CD14-positive monocyte (primary cell): ENCODE data around the gene IL12A. TPM values are rescaled to one million over a fixed set of nuclear protein-coding genes. Genes with fewer than 3 reads are reported as not detected.

ENCODE experiments used
- DNase-seq, 3 donors: peaks; one replicate each; pipeline ENCODE4 v3.0.0-alpha.2; 2011 to 2022
- H2AFZ ChIP-seq: 2 replicates; pipeline ENCODE4 v1.6.0; 2012; ENCODE audit warnings: mild to moderate bottlenecking, low read depth, low read length, inconsistent platforms; ENCODE audit not compliant: insufficient read depth, poor library complexity, severe bottlenecking
- H3K27ac ChIP-seq, 2 donors: 1 replicate in 1 of 2; 2 replicates in 1 of 2; pipeline ENCODE4 v1.5.1; 2012 to 2013; ENCODE audit warnings: low read length in 2 of 2, control low read depth in 1 of 2, inconsistent platforms in 1 of 2, low read depth in 1 of 2, mild to moderate bottlenecking in 1 of 2
- H3K27me3 ChIP-seq, 2 donors: one replicate each; pipeline versions ENCODE4 v1.6.0 to v1.6.1; 2011 to 2013; ENCODE audit warnings: low read length in 2 of 2; ENCODE audit not compliant: control insufficient read depth in 2 of 2, insufficient read depth in 2 of 2
- H3K36me3 ChIP-seq, 2 donors: replicated peaks in 1 of 2; 1 replicate in 1 of 2; 2 replicates in 1 of 2; pipeline versions ENCODE4 v1.5.1 to v1.6.1; 2012 to 2013; ENCODE audit warnings: low read length in 2 of 2, control low read depth in 1 of 2, inconsistent platforms in 1 of 2, mild to moderate bottlenecking in 1 of 2; ENCODE audit not compliant: insufficient read depth in 2 of 2, control insufficient read depth in 1 of 2
- H3K4me1 ChIP-seq, 2 donors: 1 replicate in 1 of 2; 2 replicates in 1 of 2; pipeline versions ENCODE4 v1.5.1 to v1.6.1; 2012 to 2013; ENCODE audit warnings: low read length in 2 of 2, control low read depth in 1 of 2, inconsistent platforms in 1 of 2, mild to moderate bottlenecking in 1 of 2, moderate library complexity in 1 of 2; ENCODE audit not compliant: insufficient read depth in 2 of 2, control insufficient read depth in 1 of 2
- H3K4me2 ChIP-seq: replicated peaks from 2 replicates; pipeline ENCODE3; 2012; ENCODE audit warnings: low read length, moderate library complexity, mild to moderate bottlenecking; ENCODE audit not compliant: poor library complexity, severe bottlenecking; ENCODE audit errors: extremely low read depth
- H3K4me3 ChIP-seq, 3 experiments: fragments of 200-600 bp in 1 of 3; sonication (generic) in 1 of 3; replicated peaks in 1 of 3; 1 replicate in 2 of 3; 2 replicates in 1 of 3; pipeline ENCODE4 v1.5.1; 2011 to 2013; ENCODE audit warnings: low read length in 3 of 3, mild to moderate bottlenecking in 3 of 3, control low read depth in 2 of 3, low read depth in 2 of 3, inconsistent platforms in 1 of 3, moderate library complexity in 1 of 3
- H3K79me2 ChIP-seq: 2 replicates; pipeline ENCODE4 v1.6.0; 2012; ENCODE audit warnings: mild to moderate bottlenecking, control low read depth, inconsistent platforms, low read length, moderate library complexity; ENCODE audit not compliant: insufficient read depth
- H3K9ac ChIP-seq: 2 replicates; pipeline ENCODE4 v1.6.0; 2017; ENCODE audit warnings: low read length, mild to moderate bottlenecking; ENCODE audit not compliant: insufficient read depth, poor library complexity, severe bottlenecking
- H3K9me3 ChIP-seq, 2 donors: replicated peaks in 1 of 2; 1 replicate in 1 of 2; 2 replicates in 1 of 2; pipeline versions ENCODE4 v1.5.1 to v1.6.1; 2012 to 2013; ENCODE audit warnings: low read length in 2 of 2, control low read depth in 1 of 2; ENCODE audit not compliant: control insufficient read depth in 1 of 2, insufficient read depth in 1 of 2
- H4K20me1 ChIP-seq: 2 replicates; pipeline ENCODE4 v1.6.0; 2012; ENCODE audit warnings: mild to moderate bottlenecking, low read length, control low read depth, moderate library complexity; ENCODE audit not compliant: insufficient read depth
- H3K27ac Mint-ChIP-seq, 7 donors: one replicate each; pipeline ENCODE4 v1.8.0; 2020; ENCODE audit warnings: mild to moderate bottlenecking in 7 of 7, mixed read lengths in 7 of 7, moderate library complexity in 6 of 7, inconsistent platforms in 2 of 7
- H3K27me3 Mint-ChIP-seq, 3 donors: one replicate each; pipeline ENCODE4 v1.8.0; 2021 to 2022; ENCODE audit warnings: low read depth in 3 of 3, mild to moderate bottlenecking in 3 of 3, mixed read lengths in 3 of 3, moderate library complexity in 3 of 3, inconsistent platforms in 1 of 3
- H3K36me3 Mint-ChIP-seq, 2 donors: one replicate each; pipeline ENCODE4 v1.8.0; 2020; ENCODE audit warnings: mixed read lengths in 2 of 2, inconsistent platforms in 1 of 2, mild to moderate bottlenecking in 1 of 2
- H3K4me1 Mint-ChIP-seq: one replicate; pipeline ENCODE4 v1.8.0; 2020; ENCODE audit warnings: mild to moderate bottlenecking, mixed read lengths
- H3K4me3 Mint-ChIP-seq, 2 donors: one replicate each; pipeline ENCODE4 v1.8.0; 2020; ENCODE audit warnings: mild to moderate bottlenecking in 2 of 2, mixed read lengths in 2 of 2, moderate library complexity in 1 of 2
- H3K9me3 Mint-ChIP-seq, 7 donors: one replicate each; pipeline ENCODE4 v1.8.0; 2020 to 2022; ENCODE audit warnings: mixed read lengths in 7 of 7, mild to moderate bottlenecking in 6 of 7, moderate library complexity in 6 of 7, inconsistent platforms in 2 of 7
- whole genome bisulfite sequencing: methylation state at CpG from one replicate; pipeline ENCODE4 v1.1.5; 2013; ENCODE audit warnings: missing lambda C conversion rate; ENCODE audit not compliant: insufficient coverage; 5-methylcytosine and 5-hydroxymethylcytosine counted together
- intact Hi-C, 2 donors: fragments of 100-400 bp; cut with micrococcal nuclease; formaldehyde crosslinking; loops; one replicate each; pipeline versions ENCODE4 v1.15.0 to v1.15.1; 2023
- polyA plus RNA-seq, 3 donors: library from polyadenylated mRNA; depleted of rRNA in 1 of 3; unstranded in 2 of 3; stranded (reverse) in 1 of 3; fragments of 300-500 nt in 2 of 3; fragments of >200 nt in 1 of 3; fragmentation: Illumina TruSeq in 2 of 3; gene quantifications; 1 replicate in 2 of 3; 2 replicates in 1 of 3; pipeline ENCODE4 v1.2.3, GENCODE V29; 2012 to 2021
- TF ChIP-seq, protein P1 (sequence below): fragments of 200-600 bp; IDR thresholded peaks from one replicate; pipeline ENCODE4 v1.8.0; 2022; ENCODE audit warnings: antibody characterized with exemption, mild to moderate bottlenecking

The IL12A gene
- polyA plus RNA-seq, 3 donors, result 0.24 to 0.67 TPM; not detected in 1

DNA sequence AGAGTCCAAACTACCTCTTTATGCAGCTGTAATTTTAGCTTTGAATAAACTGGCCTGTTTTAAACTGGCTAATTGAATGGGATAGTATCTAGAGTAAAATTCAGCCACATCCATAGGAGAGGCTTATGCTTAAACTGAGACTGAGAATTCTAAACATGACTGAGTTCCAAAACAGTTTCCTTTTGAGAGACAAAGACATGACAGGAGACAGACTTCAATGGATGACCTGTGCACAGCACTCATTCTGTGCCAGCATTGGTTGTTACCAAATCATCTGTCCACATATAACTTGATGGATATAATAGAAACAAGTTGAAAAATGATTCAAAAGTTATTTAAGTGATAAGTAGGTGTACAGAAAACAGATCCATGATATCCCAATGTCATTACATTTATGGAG, 20.9 kb downstream of the IL12A start:
- H3K4me3 ChIP-seq, result no peak overlapping the region
- peaks cover 0 to 2% (median 0%) of the 10 kb centered on the region in 7 donors for H3K9me3 Mint-ChIP-seq
- H3K36me3 ChIP-seq, result no peaks in the 10 kb centered on the region
- no peak overlapping the region for H3K4me3 Mint-ChIP-seq
- no peak overlapping the region for H3K27ac Mint-ChIP-seq
- H3K4me2 ChIP-seq, result no peak overlapping the region
- no peaks in the 10 kb centered on the region for H4K20me1 ChIP-seq
- H3K36me3 Mint-ChIP-seq, result no peaks in the 10 kb centered on the region
- intact Hi-C loops, result loop anchor here (5.0 to 10.0 kb wide), 2 partner anchors 85 to 127 kb away; no protein-coding TSS in a partner anchor
- H3K9me3 ChIP-seq, result no peaks in the 10 kb centered on the region
- H3K27ac ChIP-seq, result no peak overlapping the region
- TF ChIP-seq, protein P1, sequence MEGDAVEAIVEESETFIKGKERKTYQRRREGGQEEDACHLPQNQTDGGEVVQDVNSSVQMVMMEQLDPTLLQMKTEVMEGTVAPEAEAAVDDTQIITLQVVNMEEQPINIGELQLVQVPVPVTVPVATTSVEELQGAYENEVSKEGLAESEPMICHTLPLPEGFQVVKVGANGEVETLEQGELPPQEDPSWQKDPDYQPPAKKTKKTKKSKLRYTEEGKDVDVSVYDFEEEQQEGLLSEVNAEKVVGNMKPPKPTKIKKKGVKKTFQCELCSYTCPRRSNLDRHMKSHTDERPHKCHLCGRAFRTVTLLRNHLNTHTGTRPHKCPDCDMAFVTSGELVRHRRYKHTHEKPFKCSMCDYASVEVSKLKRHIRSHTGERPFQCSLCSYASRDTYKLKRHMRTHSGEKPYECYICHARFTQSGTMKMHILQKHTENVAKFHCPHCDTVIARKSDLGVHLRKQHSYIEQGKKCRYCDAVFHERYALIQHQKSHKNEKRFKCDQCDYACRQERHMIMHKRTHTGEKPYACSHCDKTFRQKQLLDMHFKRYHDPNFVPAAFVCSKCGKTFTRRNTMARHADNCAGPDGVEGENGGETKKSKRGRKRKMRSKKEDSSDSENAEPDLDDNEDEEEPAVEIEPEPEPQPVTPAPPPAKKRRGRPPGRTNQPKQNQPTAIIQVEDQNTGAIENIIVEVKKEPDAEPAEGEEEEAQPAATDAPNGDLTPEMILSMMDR, result no peak
- H3K27me3 ChIP-seq, result no peaks in the 10 kb centered on the region
- H2AFZ ChIP-seq, result no peak overlapping the region
- no peak for DNase-seq
- peaks cover 16 to 21% of the 10 kb centered on the region in 2 donors for H3K4me1 ChIP-seq
- H3K27me3 Mint-ChIP-seq, result no peaks in the 10 kb centered on the region
- peaks cover 27% of the 10 kb centered on the region for H3K4me1 Mint-ChIP-seq
- H3K9ac ChIP-seq, result no peak overlapping the region
- no peaks in the 10 kb centered on the region for H3K79me2 ChIP-seq

DNA sequence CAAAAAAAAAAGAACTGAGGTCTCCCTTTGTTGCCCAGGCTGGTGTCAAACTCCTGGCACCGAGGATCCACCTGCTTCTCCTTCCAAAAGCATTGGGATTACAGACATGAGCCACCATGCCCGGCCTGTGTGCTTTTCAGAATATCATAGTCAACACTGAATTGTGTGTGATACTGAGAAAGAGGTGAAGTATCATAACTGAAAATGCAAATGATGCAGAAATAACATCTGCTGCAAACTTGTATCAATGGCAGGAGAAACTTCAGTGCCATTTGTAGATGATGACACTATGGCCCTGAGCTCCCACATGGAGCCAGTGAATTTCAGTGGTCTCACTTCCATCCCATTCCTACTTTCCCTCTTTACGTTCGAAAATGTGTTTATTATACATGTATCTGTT, 21.9 kb downstream of the IL12A start:
- Mint-ChIP-seq H3K27ac (no peak overlapping the region), H3K4me1 (peaks cover 25% of the 10 kb centered on the region), H3K4me3 (no peak overlapping the region), H3K27me3 (no peaks in the 10 kb centered on the region), H3K9me3 (peaks cover 0 to 2% (median 0%) of the 10 kb centered on the region in 7 donors), H3K36me3 (no peaks in the 10 kb centered on the region)
- Histone ChIP-seq H3K27me3 (no peaks in the 10 kb centered on the region), H3K27ac (no peak overlapping the region), H3K4me3 (no peak overlapping the region), H2AFZ (no peak overlapping the region), H3K4me2 (no peak overlapping the region), H3K36me3 (no peaks in the 10 kb centered on the region), H3K4me1 (peaks cover 16 to 21% of the 10 kb centered on the region in 2 donors), H3K9ac (no peak overlapping the region), H4K20me1 (no peaks in the 10 kb centered on the region), H3K79me2 (no peaks in the 10 kb centered on the region), H3K9me3 (no peaks in the 10 kb centered on the region)
- intact Hi-C loops, result no loop called here
- WGBS, result 80% methylated on average over 1 of the region's 4 CpGs
- TF ChIP-seq, protein P1, result no peak
- DNase-seq, result no peak
